NCI-H2029 treated with DMSO at 0.1 percent for 48 hours (cell line): ENCODE data around the gene IRF4.

ENCODE experiments used
- DNase-seq: peaks from one replicate; lab custom pipeline; 2025; lab: John Stamatoyannopoulos, UW

IRF4 gene

GRCh38 chr6:353642-354614, 37.6 kb upstream of the IRF4 start:
- DNase-seq, result no peak

- DNase-seq, result no peak
These were observed 36.8 kb upstream of the IRF4 start for GRCh38 chr6:354631-355280.

DNA sequence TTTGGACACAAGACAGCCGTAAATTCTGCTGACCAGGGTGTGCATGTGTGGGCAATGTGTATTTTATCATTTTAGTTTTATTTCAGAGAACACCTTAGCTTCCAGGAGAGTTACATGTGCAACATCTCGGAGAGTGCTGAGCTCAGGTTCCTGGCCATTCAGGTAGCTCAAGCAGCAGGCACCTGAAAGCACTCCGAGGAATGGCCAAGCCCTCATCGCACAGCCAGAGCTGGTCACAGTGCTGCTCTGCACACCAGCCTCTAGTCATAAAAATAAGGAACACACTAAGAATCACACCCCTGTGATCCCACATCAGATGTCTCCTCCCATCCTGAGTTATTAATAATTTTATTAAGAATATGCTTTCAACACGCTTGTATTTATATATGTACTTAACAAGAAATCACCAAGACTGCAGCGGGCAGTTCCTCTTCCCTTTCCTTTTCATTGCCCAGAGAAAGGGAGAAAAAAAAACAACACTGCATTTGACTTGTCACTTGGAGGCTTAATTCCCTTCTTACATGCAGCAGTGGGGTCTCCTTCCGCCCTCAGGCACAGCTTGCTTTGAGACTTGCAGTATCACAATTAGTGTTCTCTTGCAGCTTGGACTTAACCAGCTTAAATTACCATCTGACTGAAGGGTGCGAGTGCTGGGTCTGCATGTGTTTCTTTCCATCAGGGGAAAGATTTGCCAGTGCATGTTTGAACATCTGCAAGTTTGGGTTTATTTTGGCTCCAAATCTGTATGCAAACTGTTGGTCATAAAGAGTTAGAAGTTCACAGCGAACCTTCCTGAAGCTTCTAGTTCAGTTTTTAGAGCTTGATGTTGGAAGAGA, 36.0 kb upstream of the IRF4 start:
- DNase-seq, result no peak

- DNase-seq, result no peak
These were observed 34.7 kb upstream of the IRF4 start for GRCh38 chr6:356828-357251.

DNA sequence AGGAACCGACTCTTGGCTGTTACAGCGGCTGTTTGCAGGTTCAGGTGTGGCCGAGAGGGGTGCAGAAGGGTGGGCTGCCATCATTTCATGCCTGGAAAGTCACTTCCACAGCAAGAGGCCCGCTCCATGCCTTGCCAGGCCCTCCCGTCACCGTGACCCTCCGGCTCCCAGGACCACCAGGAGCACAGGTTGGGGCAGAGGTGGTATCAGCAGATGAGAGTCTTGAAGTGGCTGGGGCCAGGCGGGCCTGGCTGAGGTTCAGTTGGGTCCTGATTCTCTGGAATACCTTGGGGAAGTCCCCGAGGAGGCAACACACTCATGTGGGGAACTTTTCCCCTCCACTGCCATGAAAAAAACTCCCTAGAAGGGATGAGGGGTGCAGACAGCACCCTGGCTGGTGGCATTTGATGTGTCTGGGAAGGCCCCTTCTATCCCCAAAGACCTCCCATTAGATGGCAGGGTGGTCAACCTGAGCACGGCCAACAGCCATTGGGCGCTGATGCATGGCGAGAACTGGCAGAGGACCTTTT, 34.2 kb upstream of the IRF4 start:
- DNase-seq, result no peak

DNA sequence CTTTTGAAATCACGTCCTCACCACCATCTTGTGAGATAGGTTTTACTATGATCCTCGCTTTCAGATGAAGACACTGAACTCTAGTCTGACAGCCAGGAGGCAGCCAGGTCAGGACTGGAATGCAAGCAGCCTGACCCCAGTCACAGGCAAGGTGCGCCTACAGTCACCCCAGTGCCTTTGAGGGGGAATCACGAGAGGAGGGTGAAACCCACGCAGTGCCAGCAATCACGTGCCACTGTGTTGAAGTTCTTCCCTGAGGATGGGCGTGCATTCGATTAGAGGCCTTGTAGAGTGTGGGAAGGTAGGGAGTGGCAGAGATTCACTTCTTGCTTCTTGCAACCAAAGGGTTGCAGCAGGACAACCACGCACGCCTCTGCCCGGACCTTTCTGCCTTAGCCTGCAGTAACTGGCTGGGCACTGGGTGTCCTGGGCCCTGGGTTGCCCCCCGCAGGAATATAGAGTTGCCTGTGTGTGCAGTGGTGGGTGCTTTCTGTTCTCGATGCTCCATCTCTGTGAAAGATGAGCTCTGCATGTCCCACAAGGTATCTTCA, 33.7 kb upstream of the IRF4 start:
- no peak for DNase-seq

DNA sequence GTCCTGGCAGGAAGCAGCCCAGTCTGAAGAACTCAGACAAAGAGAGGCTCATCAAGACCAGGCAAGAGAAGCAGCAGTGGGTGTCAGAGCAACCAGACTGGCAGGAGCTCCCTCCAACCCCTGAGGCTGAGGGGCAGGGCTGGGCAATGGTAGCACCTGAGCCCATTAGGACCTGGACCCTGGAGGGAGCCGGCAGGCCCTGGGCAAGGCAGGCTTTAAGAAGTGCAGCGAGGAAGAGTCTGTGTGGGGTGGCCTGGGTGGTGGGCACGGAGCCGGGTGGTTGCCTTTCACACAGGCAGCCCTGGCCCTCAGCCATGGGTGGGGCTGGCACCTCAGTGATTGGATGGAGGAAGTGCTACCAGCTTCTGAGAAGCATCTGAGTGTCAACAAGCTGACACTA, 33.1 kb upstream of the IRF4 start:
- DNase-seq, result no peak

GRCh38 chr6:358847-359246, 32.7 kb upstream of the IRF4 start:
- no peak for DNase-seq

- DNase-seq, result no peak
These were observed 32.1 kb upstream of the IRF4 start for GRCh38 chr6:359261-360035.

- no peak for DNase-seq
These were observed 31.2 kb upstream of the IRF4 start for GRCh38 chr6:360349-360748.

DNA sequence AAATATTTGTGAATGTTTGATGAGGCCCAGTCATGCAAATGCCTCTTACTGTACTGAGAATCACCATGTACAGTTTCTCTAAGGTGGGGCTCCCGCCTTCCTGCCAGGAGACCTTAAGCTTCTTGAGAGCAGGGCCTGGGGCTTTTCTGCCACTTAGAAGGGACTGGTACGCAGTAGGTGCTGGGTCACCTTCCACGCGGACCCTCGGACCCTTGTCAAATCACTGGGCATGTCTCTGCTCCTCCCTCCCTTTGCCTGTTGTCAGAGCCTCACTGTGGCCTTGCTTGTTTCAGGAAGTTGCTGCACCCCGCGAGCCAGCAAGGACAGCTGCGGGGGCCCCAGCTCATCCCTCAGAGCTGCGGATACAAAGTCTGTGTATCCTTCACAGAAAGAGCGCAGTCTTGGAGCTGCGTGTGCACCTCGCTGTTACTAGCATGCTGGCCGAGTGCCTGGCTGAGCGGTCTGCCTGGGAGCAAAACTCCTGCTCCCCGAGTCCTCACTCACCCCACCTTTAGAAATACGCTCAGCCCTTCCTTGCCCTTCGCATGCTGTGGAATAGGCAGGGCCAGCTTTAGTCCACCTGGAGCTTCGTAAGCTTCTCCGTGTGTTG, 30.7 kb upstream of the IRF4 start:
- DNase-seq, result no peak

DNA sequence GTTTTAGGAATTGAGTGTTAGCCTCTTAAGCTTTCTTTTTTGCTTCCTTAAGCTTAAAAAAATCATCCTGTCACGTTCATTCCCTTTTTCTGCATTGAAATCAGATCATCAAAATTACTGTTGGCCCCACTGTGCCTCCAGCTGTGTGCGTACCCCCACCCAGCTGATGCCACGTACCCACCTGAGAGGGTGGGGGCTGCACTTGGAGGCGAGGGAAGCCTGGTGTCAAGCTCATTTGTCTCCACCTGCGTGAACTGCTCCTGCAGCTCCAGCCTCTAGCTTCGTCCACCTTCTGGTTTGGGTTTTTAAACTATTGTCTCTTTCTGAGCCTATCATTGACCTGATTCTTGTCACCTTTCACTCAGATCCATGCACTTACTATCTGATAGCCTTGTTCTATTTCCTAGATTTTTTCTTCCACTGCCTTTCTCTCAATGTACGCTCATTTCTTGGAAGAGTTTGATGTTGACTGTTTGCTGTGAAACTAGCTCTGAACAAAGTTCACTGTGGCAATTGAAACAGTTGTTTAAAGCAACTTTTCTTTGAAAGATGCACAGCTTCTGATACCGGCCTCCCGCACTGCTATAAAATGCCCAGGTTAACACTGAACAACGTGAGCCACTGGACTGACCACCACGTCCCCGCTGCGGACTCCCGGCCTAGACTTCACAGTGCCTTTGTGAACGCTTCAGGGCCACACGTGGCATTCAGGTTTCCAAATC, 30.0 kb upstream of the IRF4 start:
- no peak for DNase-seq

DNA sequence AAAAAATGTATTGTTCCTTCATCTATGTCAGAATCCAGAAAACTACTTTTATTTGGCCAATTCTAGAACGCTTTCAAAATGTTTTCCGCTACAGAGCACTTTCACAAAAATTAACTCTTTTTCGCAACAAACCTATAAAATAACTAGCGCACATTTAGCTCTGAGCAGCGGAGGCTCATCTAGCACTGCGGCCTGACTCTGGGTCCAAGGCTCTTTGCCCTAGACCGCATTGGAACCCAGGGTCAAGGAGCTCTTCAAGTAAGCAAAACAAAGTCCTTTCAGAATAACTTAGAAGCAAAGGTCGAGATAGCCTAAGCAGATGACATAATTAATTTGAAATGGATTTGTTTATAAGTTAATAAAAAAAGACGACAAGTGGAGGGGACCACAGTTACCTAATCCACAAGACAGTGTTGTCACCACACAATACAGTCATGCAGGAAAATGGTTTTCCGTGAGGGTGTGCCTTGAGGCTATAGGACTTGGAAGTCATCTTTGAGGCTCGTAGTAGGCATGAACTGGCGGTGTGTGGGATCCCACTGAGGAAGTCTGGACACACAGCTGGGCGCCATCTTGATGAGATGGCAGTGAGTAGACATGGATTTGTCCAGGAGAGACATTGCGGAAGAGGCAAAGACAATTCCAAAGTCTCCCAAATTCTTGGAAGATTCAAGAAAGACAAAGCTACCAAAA, 29.2 kb upstream of the IRF4 start:
- no peak for DNase-seq

GRCh38 chr6:362924-363249, 28.7 kb upstream of the IRF4 start:
- no peak for DNase-seq

- no peak for DNase-seq
These were observed 28.3 kb upstream of the IRF4 start for GRCh38 chr6:363291-363690.

DNA sequence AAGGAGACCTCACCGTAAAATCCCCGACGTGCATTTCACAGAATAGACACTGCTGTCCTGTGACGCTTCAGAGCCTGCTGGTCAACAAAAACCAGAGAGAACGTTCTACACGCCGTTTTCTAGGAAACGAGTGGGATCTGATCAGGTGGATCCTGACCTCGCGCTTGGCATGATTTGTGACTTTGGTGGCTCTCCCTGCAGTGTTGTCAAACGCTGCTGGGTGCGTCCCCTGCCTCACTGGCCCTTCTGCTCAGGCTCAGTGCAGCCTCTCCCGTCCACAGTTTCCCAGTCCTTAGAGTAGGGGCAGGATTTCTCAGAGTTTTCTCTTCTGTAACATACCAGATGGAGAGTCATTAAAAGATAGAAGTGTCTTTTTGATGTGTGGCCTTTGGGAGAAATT, 27.6 kb upstream of the IRF4 start:
- no peak for DNase-seq

DNA sequence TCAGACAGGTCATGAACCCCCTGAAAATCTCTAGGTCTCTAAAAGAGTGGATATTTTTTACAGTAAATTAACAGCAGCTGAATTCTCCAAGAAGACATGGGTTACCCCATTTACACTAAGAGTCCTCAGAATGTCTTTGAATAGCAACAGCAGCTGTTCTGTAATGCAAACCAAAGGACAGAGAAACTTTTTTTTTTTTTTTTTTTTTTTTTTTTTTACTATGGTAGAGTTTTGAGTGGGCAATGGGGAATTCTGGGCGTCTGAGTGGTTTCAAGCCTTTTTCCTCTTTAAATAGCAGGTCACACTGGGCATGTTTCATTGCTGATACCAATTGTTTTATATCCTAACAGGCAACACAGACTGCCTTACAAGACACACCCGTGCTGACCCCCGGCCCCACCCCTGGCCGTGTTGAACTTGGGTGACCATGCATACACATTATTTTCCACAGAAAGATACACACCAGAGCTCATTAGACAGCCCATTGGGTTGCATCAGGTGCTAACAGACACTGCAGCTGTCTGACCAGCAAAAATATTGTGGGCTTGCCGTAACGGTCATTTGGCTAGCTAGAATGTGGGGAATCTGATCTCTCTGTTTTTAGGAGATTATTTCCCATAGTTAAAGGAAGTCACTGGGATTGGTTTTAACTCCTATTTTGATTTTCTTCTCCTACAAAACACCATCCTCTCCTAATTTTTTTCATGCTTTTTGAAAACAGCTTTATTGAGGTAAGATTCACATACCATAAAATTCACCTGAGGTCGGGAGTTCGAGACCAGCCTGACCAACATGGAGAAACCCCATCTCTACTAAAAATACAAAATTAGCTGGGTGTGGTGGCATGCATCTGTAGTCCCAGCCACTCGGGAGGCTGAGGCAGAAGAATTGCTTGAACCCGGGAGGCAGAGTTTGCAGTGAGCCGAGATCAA, 26.7 kb upstream of the IRF4 start:
- DNase-seq, result no peak

- DNase-seq, result no peak
These were observed 25.7 kb upstream of the IRF4 start for GRCh38 chr6:365835-366234.
